ENCODE results near the gene ARHGDIA. TPM values are rescaled to one million over a fixed set of nuclear protein-coding genes. Genes with fewer than 3 reads are reported as not detected.

The ARHGDIA gene
- total and polyA plus RNA-seq, 2 of the 8 experiments (the other 6 are each of a cell fraction or from before 2014, with no cell fraction given) = 62.4 to 217 TPM

DNA sequence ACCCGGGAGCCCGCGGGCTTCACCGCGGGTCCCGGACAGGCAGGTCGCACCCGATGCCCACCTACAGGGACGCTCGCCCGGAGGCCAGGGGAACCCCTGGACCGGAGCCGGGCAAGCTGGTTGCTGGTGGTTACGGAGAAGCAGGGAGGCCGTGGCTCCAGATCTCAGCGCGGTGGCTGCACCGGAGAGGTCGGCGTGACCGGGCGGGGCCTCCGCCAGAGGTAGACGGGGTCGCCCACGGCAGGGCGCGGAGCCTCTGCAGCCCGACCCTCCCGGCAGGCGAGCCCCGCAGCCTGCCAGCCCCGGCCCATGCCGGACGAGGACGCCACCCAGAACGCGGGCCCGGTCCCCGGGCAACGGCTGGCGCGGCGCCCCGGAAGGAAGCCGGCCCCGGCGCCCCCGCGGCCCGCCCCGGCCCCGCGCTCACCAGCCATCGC lies 39.7 kb upstream of the ARHGDIA start:
- TF ChIP-seq ASH2L (IDR thresholded peaks at IDR 0.05; ENCODE audit: low read length) (peak; percentile 3), KDM4A (IDR thresholded peaks at IDR 0.05; ENCODE audit: low read depth, low read length, severe bottlenecking) (peak; percentile 59), HDAC2 (IDR thresholded peaks at IDR 0.05; ENCODE audit: borderline replicate concordance in 1 of 2, low read depth in 2 of 2, low read length in 2 of 2) (no peak; a peak in 1 of 4 replicates), SIN3A (conservative IDR thresholded peaks at IDR 0.05 in 1 of 2, IDR thresholded peaks at IDR 0.05 in 1 of 2; ENCODE audit: low read depth in 1 of 2, low read length in 2 of 2) (no peak)
- Histone ChIP-seq H3K27me3 (replicated peaks in 1 of 4; ENCODE audit: control insufficient read depth in 3 of 4, extremely low read depth in 1 of 4, insufficient read depth in 3 of 4, low read length in 3 of 4) (peaks cover 0 to 4% (median 2%) of the 10 kb centered on the region in 4 experiments; a peak in 2 of 7 replicates), H3K4me3 (ENCODE audit: extremely low read depth in 1 of 4, insufficient read depth in 2 of 4, low read depth in 3 of 4, low read length in 4 of 4) (peak overlapping the region; percentile 45 to 88 (median 70)), H3K4ac (replicated peaks; ENCODE audit: insufficient read length, low read depth, low read length) (no peak overlapping the region), H2BK20ac (ENCODE audit: low read length) (no peak overlapping the region), H3K56ac (replicated peaks; ENCODE audit: insufficient read length, low read depth, low read length) (peak overlapping the region; percentile 46), H3K14ac (ENCODE audit: insufficient read length) (no peak overlapping the region), H4K20me1 (replicated peaks in 1 of 2; ENCODE audit: control insufficient read depth in 1 of 2, insufficient read depth in 2 of 2, low read length in 2 of 2) (peaks cover 3 to 46% of the 10 kb centered on the region in 2 experiments), H3K9ac (replicated peaks in 1 of 4; ENCODE audit: extremely low read depth in 1 of 4, low read depth in 3 of 4, low read length in 3 of 4) (peak overlapping the region in 2 of 4 experiments; percentile 24 to 61; a peak in 3 of 7 replicates), H4K8ac (ENCODE audit: extremely low read depth, insufficient read depth, low read length) (no peak overlapping the region), H3K79me2 (ENCODE audit: control insufficient read depth in 1 of 2, insufficient read depth in 2 of 2, low read length in 2 of 2) (no peaks in the 10 kb centered on the region; a peak in 1 of 4 replicates), H3K27ac (ENCODE audit: low read depth, low read length) (no peak overlapping the region), H3K23me2 (ENCODE audit: low read depth, low read length) (peaks cover 6% of the 10 kb centered on the region; the same call in 1 of the 2 replicates), H2AK5ac (ENCODE audit: low read depth, low read length) (no peak overlapping the region), H2BK12ac (ENCODE audit: low read depth, low read length) (no peak overlapping the region), H4K5ac (ENCODE audit: insufficient read length, low read depth, low read length) (no peak overlapping the region), H2BK120ac (replicated peaks; ENCODE audit: low read depth, low read length) (no peak overlapping the region), H4K91ac (replicated peaks; ENCODE audit: insufficient read length, low read length) (peak overlapping the region; percentile 65), H2BK5ac (ENCODE audit: low read depth, low read length) (no peak overlapping the region), H3K4me1 (replicated peaks in 1 of 4; ENCODE audit: control insufficient read depth in 3 of 4, insufficient read depth in 4 of 4, low read length in 3 of 4) (peaks cover 0 to 10% (median 5%) of the 10 kb centered on the region in 4 experiments; a peak in 3 of 7 replicates), H3K9me3 (ENCODE audit: insufficient read depth in 2 of 2, low read depth in 1 of 2, low read length in 1 of 2) (no peaks in the 10 kb centered on the region), H3K4me2 (ENCODE audit: insufficient read depth in 1 of 2, low read depth in 2 of 2, low read length in 2 of 2) (peak overlapping the region; percentile 68 to 91), H3K23ac (ENCODE audit: insufficient read length) (no peak overlapping the region), H3K79me1 (ENCODE audit: low read depth, low read length) (peaks cover 2% of the 10 kb centered on the region; the same call in 1 of the 2 replicates), H3K36me3 (ENCODE audit: control insufficient read depth in 2 of 4, insufficient read depth in 4 of 4, low read length in 3 of 4) (peaks cover 8 to 25% (median 19%) of the 10 kb centered on the region in 4 experiments), H2AFZ (ENCODE audit: low read length) (no peak overlapping the region), H2BK15ac (ENCODE audit: low read length) (no peak overlapping the region), H3K18ac (ENCODE audit: extremely low read depth, low read length) (peak overlapping the region; percentile 48; the same call in 1 of the 2 replicates)
- 4% methylated on average over 32 of the region's 55 CpGs; no CpG with 5 or more reads in 1 of the 2 experiments for WGBS, 2 experiments (ENCODE audit: extremely low coverage in 1 of 2, insufficient coverage in 1 of 2, insufficient read length in 1 of 2, insufficient replicate concordance in 2 of 2, low coverage in 1 of 2, low lambda C conversion rate in 2 of 2, missing lambda C conversion rate in 1 of 2)
- FAIRE-seq (no peak), DNase-seq (ENCODE audit: low read depth in 1 of 2, low spot score in 2 of 2) (no peak)
- ChIA-PET CTCF (ENCODE audit: partially characterized antibody) (interaction anchor here (1.7 kb wide), 1 partner anchor 41 kb away, joined by 4 read pairs; no protein-coding TSS in a partner anchor), POLR2A (ENCODE audit: partially characterized antibody) (interaction anchor here (0.7 to 8.7 kb wide), 7 partner anchors 10 to 120 kb away, joined by 3 to 135 read pairs (median 5); partner anchors contain the start of gene MAFG)
